ENCODE data around the gene AKAP1.

DNA sequence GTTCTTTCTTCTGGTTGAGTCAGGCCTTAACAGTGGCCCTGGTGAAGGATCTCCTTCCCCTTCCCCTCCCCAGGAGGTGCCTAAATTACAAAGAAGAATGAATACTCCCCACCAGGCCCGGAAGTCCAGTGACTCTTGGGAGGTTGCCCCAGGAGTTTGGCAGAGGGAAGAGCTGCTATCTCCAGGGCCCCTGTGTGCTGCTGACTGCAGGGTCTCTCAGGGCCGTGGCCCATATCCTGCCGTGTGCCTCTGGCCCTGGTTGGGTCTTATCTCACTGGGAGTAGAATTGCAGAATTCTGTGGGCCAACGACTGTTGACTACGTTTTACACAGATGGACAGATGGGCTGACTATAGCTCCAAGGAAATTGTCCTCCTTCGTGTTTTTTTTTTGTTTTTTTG, 28.0 kb downstream of the AKAP1 start:
- TF ChIP-seq EZH2 (IDR thresholded peaks at IDR 0.05; ENCODE audit: insufficient read depth, poor library complexity, severe bottlenecking) (no peak), EZH2phosphoT487 (IDR thresholded peaks at IDR 0.05; ENCODE audit: insufficient read depth, low read depth) (no peak)
